Osteoblast (primary cell): ENCODE measurements around the gene PHLDB3. TPM values are rescaled to one million over a fixed set of nuclear protein-coding genes. Genes with fewer than 3 reads are reported as not detected.

Experiments used
- DNase-seq: peaks from one replicate; pipeline ENCODE4 v3.0.0; 2011; ENCODE audit warnings: low spot score, mixed read lengths; ENCODE audit not compliant: insufficient read length; ENCODE audit errors: missing footprints
- H2AFZ ChIP-seq: 2 replicates; pipeline ENCODE4 v1.6.0; 2011; ENCODE audit warnings: mild to moderate bottlenecking, low read length
- H3K27ac ChIP-seq: 2 replicates; pipeline ENCODE4 v1.5.1; 2011; ENCODE audit warnings: mild to moderate bottlenecking, low read depth, low read length, moderate library complexity
- H3K27me3 ChIP-seq: 2 replicates; pipeline ENCODE4 v1.6.0; 2012; ENCODE audit warnings: mild to moderate bottlenecking, control low read depth, inconsistent platforms, low read length, moderate library complexity; ENCODE audit not compliant: insufficient read depth
- H3K36me3 ChIP-seq: 2 replicates; pipeline ENCODE4 v1.5.1; 2011; ENCODE audit warnings: mild to moderate bottlenecking, low read length, control low read depth, moderate library complexity; ENCODE audit not compliant: insufficient read depth
- H3K4me1 ChIP-seq: 2 replicates; pipeline ENCODE4 v1.5.1; 2011; ENCODE audit warnings: mild to moderate bottlenecking, low read length, control low read depth, moderate library complexity; ENCODE audit not compliant: insufficient read depth
- H3K4me2 ChIP-seq: 2 replicates; pipeline ENCODE4 v1.6.0; 2011; ENCODE audit warnings: mild to moderate bottlenecking, low read length; ENCODE audit not compliant: insufficient read depth
- H3K4me3 ChIP-seq: fragments of 200-600 bp; sonication (generic); 3 replicates; pipeline ENCODE4 v1.5.1; 2012; ENCODE audit warnings: mild to moderate bottlenecking, low read length, inconsistent platforms; ENCODE audit not compliant: insufficient read depth
- H3K79me2 ChIP-seq: 2 replicates; pipeline ENCODE4 v1.6.0; 2012; ENCODE audit warnings: mild to moderate bottlenecking, low read length, control low read depth, inconsistent platforms; ENCODE audit not compliant: insufficient read depth
- H3K9me3 ChIP-seq: 2 replicates; pipeline ENCODE4 v1.5.1; 2011; ENCODE audit warnings: low read depth, low read length, control low read depth
- H4K20me1 ChIP-seq: 2 replicates; pipeline ENCODE4 v1.6.0; 2012; ENCODE audit warnings: mild to moderate bottlenecking, low read length, control low read depth; ENCODE audit not compliant: insufficient read depth
- CTCF ChIP-seq: IDR thresholded peaks from 2 replicates; pipeline ENCODE4 v1.5.1; 2011; ENCODE audit warnings: mild to moderate bottlenecking, low read depth, low read length, moderate library complexity; ENCODE audit errors: extremely low read depth
- total RNA-seq: library from RNA; depleted of rRNA; stranded (reverse); fragments of >200 nt; gene quantifications from 2 replicates; pipeline ENCODE4 v1.2.3, GENCODE V29; 2012

Gene PHLDB3
- total RNA-seq, 1 donor, result 10.9 TPM

GRCh38 chr19:43455321-43456113 is 49.0 kb downstream of the PHLDB3 start:
- TF ChIP-seq CTCF, result no peak
- Histone ChIP-seq H3K4me2 (no peak overlapping the region), H4K20me1 (no peaks in the 10 kb centered on the region), H3K9me3 (no peaks in the 10 kb centered on the region), H3K36me3 (no peaks in the 10 kb centered on the region), H3K79me2 (no peaks in the 10 kb centered on the region), H3K27me3 (peaks cover 4% of the 10 kb centered on the region), H3K27ac (no peak overlapping the region), H2AFZ (peak overlapping the region; percentile 29), H3K4me1 (peaks cover 4% of the 10 kb centered on the region), H3K4me3 (no peak overlapping the region)
- DNase-seq, result no peak

- TF ChIP-seq CTCF, result no peak
- H3K27ac ChIP-seq, result no peak overlapping the region
- no peak overlapping the region for H3K4me3 ChIP-seq
- no peak overlapping the region for H2AFZ ChIP-seq
- H3K9me3 ChIP-seq, result no peaks in the 10 kb centered on the region
- peaks cover 6% of the 10 kb centered on the region for H3K4me1 ChIP-seq
- H3K27me3 ChIP-seq, result no peaks in the 10 kb centered on the region
- DNase-seq, result no peak
- H3K79me2 ChIP-seq, result no peaks in the 10 kb centered on the region
- H3K36me3 ChIP-seq, result no peaks in the 10 kb centered on the region
- no peak overlapping the region for H3K4me2 ChIP-seq
- no peaks in the 10 kb centered on the region for H4K20me1 ChIP-seq
These were observed 50.5 kb downstream of the PHLDB3 start for GRCh38 chr19:43454031-43454430.

- H3K27ac ChIP-seq, result no peak overlapping the region
- H3K9me3 ChIP-seq, result no peaks in the 10 kb centered on the region
- no peaks in the 10 kb centered on the region for H3K27me3 ChIP-seq
- no peaks in the 10 kb centered on the region for H3K36me3 ChIP-seq
- no peak for TF ChIP-seq CTCF
- DNase-seq, result no peak
- H3K4me2 ChIP-seq, result no peak overlapping the region
- no peaks in the 10 kb centered on the region for H3K79me2 ChIP-seq
- H2AFZ ChIP-seq, result peak overlapping the region; percentile 49
- H3K4me3 ChIP-seq, result no peak overlapping the region
- no peaks in the 10 kb centered on the region for H4K20me1 ChIP-seq
- H3K4me1 ChIP-seq, result peaks cover 6% of the 10 kb centered on the region
These were observed 52.0 kb downstream of the PHLDB3 start for GRCh38 chr19:43452582-43452981.

GRCh38 chr19:43450545-43450997 is 54.0 kb downstream of the PHLDB3 start:
- peak overlapping the region; percentile 77 for H2AFZ ChIP-seq
- H3K27ac ChIP-seq, result peak overlapping the region; percentile 19
- H3K4me3 ChIP-seq, result no peak overlapping the region
- H3K4me1 ChIP-seq, result peaks cover 6% of the 10 kb centered on the region
- no peaks in the 10 kb centered on the region for H3K79me2 ChIP-seq
- no peaks in the 10 kb centered on the region for H3K36me3 ChIP-seq
- H4K20me1 ChIP-seq, result no peaks in the 10 kb centered on the region
- peak; percentile 67 for DNase-seq
- no peaks in the 10 kb centered on the region for H3K27me3 ChIP-seq
- H3K4me2 ChIP-seq, result peak overlapping the region; percentile 59
- no peaks in the 10 kb centered on the region for H3K9me3 ChIP-seq
- no peak for TF ChIP-seq CTCF
